ENCODE results near the gene TMEM38B.

The TMEM38B gene

GRCh38 chr9:105683688-105684275, 10.6 kb upstream of the TMEM38B start:
- H3K36me3 ChIP-seq (replicated peaks): no peaks in the 10 kb centered on the region
- no peak overlapping the region for H3K4me3 ChIP-seq (ENCODE audit: low read depth, low read length)
- no peak for DNase-seq
- no peak for TF ChIP-seq CTCF (IDR thresholded peaks at IDR 0.05; ENCODE audit: low read depth, low read length, missing control alignments)
- no peak overlapping the region for H3K27ac ChIP-seq
- in situ Hi-C loops (cut with HindIII; ENCODE audit: low pct_ligation_motif_present, low sequenced_read_pairs): no loop called here
- no peaks in the 10 kb centered on the region for H3K27me3 ChIP-seq (replicated peaks)

- Histone ChIP-seq H3K27me3 (replicated peaks) (no peaks in the 10 kb centered on the region), H3K4me3 (ENCODE audit: low read depth, low read length) (no peak overlapping the region), H3K27ac (no peak overlapping the region), H3K36me3 (replicated peaks) (no peaks in the 10 kb centered on the region)
- in situ Hi-C loops (cut with HindIII; ENCODE audit: low pct_ligation_motif_present, low sequenced_read_pairs): no loop called here
- DNase-seq: no peak
- no peak for TF ChIP-seq CTCF (IDR thresholded peaks at IDR 0.05; ENCODE audit: low read depth, low read length, missing control alignments)
These were observed 7.4 kb upstream of the TMEM38B start for GRCh38 chr9:105686936-105687335.

- in situ Hi-C loops (cut with HindIII; ENCODE audit: low pct_ligation_motif_present, low sequenced_read_pairs): no loop called here
- no peak overlapping the region for H3K4me3 ChIP-seq (ENCODE audit: low read depth, low read length)
- H3K36me3 ChIP-seq (replicated peaks): no peaks in the 10 kb centered on the region
- no peak overlapping the region for H3K27ac ChIP-seq
- no peaks in the 10 kb centered on the region for H3K27me3 ChIP-seq (replicated peaks)
- peak; percentile 14 for DNase-seq
- TF ChIP-seq CTCF (IDR thresholded peaks at IDR 0.05; ENCODE audit: low read depth, low read length, missing control alignments): peak; percentile 62
These were observed 3.6 kb upstream of the TMEM38B start for GRCh38 chr9:105690742-105691141.

- H3K27me3 ChIP-seq (replicated peaks): no peaks in the 10 kb centered on the region
- peak overlapping the region; percentile 62 for H3K4me3 ChIP-seq (ENCODE audit: low read depth, low read length)
- in situ Hi-C loops (cut with HindIII; ENCODE audit: low pct_ligation_motif_present, low sequenced_read_pairs): no loop called here
- no peak overlapping the region for H3K27ac ChIP-seq
- H3K36me3 ChIP-seq (replicated peaks): no peaks in the 10 kb centered on the region
- DNase-seq: no peak
- TF ChIP-seq CTCF (IDR thresholded peaks at IDR 0.05; ENCODE audit: low read depth, low read length, missing control alignments): no peak
These were observed 729 bp upstream of the TMEM38B start for GRCh38 chr9:105693435-105694189.

GRCh38 chr9:105694848-105695581, 674 bp downstream of the TMEM38B start:
- TF ChIP-seq CTCF (IDR thresholded peaks at IDR 0.05; ENCODE audit: low read depth, low read length, missing control alignments): no peak
- peak; percentile 26 for DNase-seq

More at GRCh38 chr9:105694848-105695581, 674 bp downstream of the TMEM38B start:
- H3K4me3 ChIP-seq (ENCODE audit: low read depth, low read length): peak overlapping the region; percentile 77
- H3K27ac ChIP-seq: no peak overlapping the region
- H3K27me3 ChIP-seq (replicated peaks): no peaks in the 10 kb centered on the region
- no peaks in the 10 kb centered on the region for H3K36me3 ChIP-seq (replicated peaks)
- in situ Hi-C loops (cut with HindIII; ENCODE audit: low pct_ligation_motif_present, low sequenced_read_pairs): no loop called here

Measured in brain microvascular endothelial cell (primary cell).